UCSD-AML1 (cell line): Measurements from ENCODE around the gene FAM13B.
A peak's percentile ranks its signal among the peaks of the same experiment; 100 is the strongest.

ENCODE experiments used
- DNase-seq: peaks from one replicate; lab custom pipeline; 2025; ENCODE audit not compliant: unreplicated experiment; lab: John Stamatoyannopoulos, UW

FAM13B gene

DNA sequence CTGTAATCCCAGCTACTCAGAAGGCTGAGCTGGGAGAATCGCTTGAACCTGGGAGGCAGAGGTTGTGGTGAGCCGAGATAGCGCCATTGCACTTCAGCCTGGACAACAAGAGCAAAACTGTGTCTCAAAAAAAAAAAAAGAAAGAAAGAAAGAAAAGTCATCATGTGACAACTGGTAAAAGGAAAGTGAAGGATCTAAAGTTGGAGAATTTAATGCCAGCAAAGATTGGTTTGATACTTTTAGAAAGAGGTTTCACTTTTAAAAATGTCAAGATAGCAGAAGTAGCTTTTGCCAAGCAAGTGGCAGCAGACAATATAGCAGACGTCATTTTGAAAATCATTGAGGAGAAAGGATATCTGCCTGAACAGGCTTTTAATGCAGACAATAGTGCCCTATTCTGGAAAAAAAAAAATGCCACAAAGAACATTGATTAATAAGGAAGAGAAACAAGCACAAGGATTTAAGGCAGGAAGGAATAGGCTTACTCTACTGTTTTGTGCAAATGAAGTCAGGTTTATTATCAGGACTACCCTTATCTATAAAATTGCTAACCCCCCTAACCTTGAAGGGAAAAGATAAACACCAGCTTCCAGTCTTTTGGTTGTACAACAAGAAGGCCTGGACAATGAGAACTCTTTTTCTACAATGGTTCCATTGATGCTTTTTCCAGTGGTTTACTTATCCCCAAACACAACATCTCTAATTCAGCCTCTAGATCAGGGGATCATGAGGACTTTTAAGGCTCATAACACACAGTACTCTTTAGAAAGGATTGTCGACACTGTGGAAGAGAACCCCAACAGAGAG lies 131.7 kb downstream of the FAM13B start:
- no peak for DNase-seq

DNA sequence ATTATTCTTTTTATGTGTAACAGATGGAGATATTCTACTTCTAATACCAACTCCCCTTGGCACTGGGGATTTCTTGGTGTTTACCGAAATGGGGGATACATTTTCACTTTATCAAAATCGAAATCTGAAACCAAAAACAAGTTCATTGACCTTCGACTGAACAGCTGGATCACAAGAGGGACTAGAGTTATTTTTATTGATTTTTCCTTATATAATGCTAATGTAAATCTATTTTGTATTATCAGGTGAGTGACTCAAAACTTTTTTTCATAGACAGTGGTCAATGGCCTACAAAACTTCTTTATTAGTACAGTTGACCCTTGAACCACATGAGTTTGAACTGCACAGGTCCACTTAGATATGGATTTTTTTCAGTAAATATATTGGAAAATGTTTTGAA lies 133.4 kb downstream of the FAM13B start:
- DNase-seq: no peak

DNA sequence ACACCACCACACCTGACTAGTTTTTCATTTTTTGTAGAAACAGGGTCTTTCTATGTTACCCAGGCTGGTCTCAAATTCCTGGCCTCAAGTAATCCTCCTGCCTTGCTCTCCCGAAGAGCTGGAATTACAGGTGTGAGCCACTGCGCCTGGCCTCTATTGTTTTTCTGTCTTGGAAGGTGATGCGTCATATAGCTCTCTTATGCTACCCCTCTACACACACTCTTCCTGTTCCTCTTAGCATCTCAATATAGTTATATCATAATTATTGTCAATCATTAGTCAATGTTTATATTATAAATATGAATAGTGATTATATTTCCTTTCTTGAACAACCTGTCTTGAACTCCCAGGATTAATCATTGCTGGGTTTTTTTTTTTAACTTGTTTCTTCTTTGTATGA lies 136.3 kb downstream of the FAM13B start:
- DNase-seq: no peak

DNA sequence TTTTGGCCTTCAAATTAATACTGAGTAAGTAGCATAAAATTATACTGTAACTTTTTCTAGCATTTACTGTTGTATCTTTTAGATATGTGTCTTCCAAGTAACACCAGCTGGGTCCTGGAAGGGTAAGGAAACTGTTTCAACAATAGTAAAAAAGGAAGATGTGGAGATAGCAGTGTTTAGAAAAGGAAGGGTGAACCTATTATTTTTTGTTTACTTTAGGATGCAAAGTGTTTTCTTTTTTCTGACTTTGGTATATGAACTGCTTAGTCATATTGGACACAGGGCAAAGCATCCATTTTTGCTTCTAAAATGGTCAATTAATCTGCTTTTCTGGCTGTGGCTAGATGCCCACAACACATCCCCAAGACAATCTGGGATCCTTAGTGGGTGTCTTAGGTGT lies 138.3 kb downstream of the FAM13B start:
- DNase-seq: no peak

DNA sequence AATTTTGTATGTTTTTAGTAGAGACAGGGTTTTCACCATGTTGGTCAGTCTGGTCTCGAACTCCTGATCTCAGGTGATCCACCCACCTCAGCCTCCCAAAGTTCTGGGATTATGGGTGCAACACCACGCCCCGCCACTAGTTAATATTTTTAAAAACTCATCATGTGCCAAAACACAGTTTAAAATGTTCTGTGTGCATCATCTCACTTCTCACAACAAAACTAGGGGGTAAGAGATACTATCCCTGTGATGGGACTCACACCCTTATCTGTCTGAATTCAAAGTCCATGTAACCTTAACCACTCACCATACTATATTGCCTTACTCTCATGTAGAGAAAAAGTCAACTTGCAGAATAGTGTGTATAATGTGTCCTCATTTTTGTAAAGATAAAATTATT lies 141.0 kb downstream of the FAM13B start:
- DNase-seq: no peak

DNA sequence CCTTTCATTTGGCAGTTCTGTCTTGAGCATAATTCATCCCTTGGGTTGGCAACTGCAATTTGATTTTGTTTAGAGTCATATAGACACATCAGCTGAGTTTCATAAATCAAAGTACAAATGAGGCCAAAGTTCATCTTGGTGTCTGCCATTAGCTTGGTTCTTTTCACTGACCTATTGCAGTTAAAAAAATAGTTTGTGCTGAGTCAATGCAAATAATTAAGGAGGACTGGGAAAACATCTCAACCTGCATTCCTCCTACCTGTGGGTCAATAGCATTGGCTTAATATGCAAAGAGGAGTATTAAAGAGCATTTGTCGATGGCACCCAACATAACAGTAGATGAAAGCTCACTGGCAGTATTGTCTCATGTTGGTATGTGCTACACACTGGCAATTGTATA lies 142.0 kb downstream of the FAM13B start:
- no peak for DNase-seq

DNA sequence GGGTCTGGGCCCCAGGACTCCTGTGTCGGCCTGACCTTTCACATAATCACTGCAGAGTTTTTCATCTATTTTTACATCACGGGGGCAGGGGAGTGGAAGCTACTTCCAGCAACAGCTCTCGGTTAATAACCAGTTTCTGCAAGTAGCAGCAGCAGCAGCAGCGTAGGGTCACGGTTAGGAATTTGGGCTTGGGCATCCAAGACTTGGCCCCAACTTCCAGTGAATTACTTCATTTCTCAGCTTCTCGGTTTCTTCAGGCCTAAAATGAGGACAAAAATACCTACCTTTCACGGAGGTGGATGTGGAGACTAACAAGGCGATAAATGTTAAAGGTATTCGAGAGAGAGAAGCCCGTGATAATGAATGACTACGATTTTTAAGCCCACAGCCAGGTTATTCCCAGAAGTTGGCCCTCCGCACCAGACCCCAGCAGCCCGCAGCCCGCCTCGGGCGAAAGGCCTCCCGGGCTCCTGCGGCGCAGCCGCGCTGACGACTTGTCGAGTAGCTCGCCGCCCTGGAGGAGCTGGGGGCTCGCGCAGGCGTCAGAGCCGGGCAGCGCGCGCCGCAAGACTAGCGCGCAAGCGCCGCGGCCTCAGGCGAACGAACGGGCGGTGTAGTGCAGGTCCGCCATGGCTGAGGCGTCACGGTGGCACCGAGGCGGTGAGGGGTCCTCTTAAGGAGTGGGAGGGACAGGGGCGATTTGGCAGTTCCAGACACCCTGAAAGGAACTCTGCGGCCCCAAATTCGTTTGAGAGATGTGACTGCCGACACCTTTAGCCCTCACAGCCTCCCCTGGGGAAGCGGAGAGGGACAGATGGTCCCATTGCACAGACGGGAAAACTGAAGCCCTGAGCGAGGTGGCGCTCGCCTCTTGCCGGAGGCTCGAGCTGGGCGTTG lies 143.8 kb downstream of the FAM13B start, which contains the start of gene PKD2L2:
TSS of gene PKD2L2 (plus strand) at position 595 of the 897 bp plus-strand sequence. CDS start at position 630, 35 bp downstream.
- peak; percentile 38 for DNase-seq

DNA sequence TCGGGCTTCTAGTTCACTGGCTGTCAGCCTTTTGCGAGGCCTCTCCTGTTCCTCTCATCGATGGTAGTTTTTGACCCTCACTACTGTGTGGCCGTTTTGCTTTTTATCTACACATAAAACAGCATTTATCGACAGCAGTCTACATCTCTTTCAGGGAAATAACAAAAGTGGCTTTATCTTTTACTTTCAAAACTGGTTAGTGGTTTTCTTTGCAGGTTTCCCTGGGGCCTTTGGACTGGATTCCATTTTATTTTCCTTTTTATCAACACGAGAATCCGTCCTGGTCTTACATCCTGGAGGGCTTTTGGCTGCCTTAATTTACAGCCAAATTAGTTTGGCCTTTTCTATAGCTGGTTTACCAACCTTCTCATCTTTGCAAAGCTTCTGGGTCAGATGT lies 144.4 kb downstream of the FAM13B start:
- no peak for DNase-seq
